ENCODE measurements around the gene NOD1.

NOD1 gene

DNA sequence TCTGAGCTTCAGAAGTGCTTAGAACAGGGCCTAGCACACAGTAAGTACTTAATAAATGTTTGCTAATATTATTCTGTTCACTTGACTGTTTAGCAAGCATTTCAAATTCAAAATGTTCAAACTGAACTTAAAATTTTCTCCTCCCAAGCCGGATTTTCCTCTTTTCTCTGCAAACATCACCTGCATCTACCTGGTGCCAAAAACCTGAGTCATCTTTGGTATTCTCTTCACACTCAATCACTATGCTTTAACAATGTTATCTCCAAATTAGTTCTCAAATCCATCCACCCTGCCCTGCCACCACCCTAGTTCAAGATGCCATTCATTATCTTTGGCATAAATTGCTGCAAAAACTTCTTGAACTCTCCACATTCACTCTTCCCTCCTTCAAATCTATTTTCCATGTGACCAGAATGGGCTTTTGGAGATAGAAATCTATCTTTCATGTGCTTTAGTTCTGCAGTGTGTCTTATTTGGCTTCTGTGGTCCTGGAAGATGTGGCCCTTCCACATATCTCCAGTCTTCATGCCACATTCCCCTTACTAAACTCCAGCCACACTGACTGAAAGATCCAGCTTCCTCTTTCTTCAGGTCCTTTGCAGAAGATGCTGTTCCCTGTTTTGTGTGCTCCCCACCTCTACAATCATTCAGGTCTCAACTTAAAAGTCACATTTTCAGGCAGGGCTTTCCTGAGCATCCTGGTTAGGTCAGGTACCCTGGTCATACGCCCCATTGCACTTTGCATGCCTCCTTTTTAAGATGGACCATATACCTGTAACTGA, 24.1 kb upstream of the NOD1 start:
- peaks cover under 1% of the 10 kb centered on the region for H3K9me3 ChIP-seq (ENCODE audit: insufficient read depth, low read length, severe bottlenecking)
- H3K27ac ChIP-seq (ENCODE audit: low read length): peak overlapping the region; percentile 10; the same call in 1 of the 2 replicates
- peak overlapping the region in 1 of 2 experiments; percentile 93; a peak in 2 of 4 replicates for H3K4me3 ChIP-seq (ENCODE audit: low read depth in 1 of 2, low read length in 2 of 2)
- H2AFZ ChIP-seq (ENCODE audit: low read depth, low read length): no peak overlapping the region
- peaks cover 9% of the 10 kb centered on the region; the same call in 1 of the 2 replicates for H4K20me1 ChIP-seq (ENCODE audit: insufficient read depth, low read length)
- H3K4me2 ChIP-seq (ENCODE audit: insufficient read depth, low read length): peak overlapping the region; percentile 70
- peak overlapping the region; percentile 92 for H3K9ac ChIP-seq (ENCODE audit: low read depth, low read length)
- H3K27me3 ChIP-seq (ENCODE audit: insufficient read depth, low read length, poor library complexity): no peaks in the 10 kb centered on the region
- H3K4me1 ChIP-seq (ENCODE audit: insufficient read depth, low read length): peaks cover 41% of the 10 kb centered on the region
- H3K79me2 ChIP-seq (ENCODE audit: insufficient read depth, low read length): peaks cover 58% of the 10 kb centered on the region
- H3K36me3 ChIP-seq (ENCODE audit: insufficient read depth, low read length): peaks cover 22% of the 10 kb centered on the region
- ATAC-seq (ENCODE audit: insufficient read depth, low read depth): no peak
- TF ChIP-seq, protein P1, sequence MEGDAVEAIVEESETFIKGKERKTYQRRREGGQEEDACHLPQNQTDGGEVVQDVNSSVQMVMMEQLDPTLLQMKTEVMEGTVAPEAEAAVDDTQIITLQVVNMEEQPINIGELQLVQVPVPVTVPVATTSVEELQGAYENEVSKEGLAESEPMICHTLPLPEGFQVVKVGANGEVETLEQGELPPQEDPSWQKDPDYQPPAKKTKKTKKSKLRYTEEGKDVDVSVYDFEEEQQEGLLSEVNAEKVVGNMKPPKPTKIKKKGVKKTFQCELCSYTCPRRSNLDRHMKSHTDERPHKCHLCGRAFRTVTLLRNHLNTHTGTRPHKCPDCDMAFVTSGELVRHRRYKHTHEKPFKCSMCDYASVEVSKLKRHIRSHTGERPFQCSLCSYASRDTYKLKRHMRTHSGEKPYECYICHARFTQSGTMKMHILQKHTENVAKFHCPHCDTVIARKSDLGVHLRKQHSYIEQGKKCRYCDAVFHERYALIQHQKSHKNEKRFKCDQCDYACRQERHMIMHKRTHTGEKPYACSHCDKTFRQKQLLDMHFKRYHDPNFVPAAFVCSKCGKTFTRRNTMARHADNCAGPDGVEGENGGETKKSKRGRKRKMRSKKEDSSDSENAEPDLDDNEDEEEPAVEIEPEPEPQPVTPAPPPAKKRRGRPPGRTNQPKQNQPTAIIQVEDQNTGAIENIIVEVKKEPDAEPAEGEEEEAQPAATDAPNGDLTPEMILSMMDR (IDR thresholded peaks at IDR 0.05; ENCODE audit: borderline replicate concordance, extremely low read depth, low read length, poor library complexity, severe bottlenecking): no peak
- TF ChIP-seq EZH2 (IDR thresholded peaks at IDR 0.05; ENCODE audit: borderline replicate concordance, low read depth, low read length, severe bottlenecking): no peak
- DNase-seq: no peak

DNA sequence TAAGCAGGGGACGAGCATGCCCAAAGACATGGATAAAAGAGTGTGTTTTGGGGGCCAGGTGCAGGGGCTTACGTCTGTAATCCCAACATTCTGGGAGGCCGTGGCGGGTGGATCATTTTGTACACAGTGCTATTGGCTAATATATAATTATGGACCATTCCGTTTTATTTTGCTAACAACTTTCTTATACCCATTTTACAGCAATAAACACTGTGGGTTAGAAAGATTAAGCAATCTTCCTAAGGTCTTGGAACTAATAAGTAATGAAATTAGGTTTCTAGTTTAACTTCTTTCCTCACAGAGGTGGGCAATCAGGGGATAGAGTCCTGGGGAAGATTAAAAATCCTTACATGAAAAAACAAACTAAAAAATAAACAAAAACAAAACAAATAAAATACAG, 22.7 kb upstream of the NOD1 start:
- H3K9me3 ChIP-seq (ENCODE audit: insufficient read depth, low read length, severe bottlenecking): no peaks in the 10 kb centered on the region
- no peak overlapping the region for H2AFZ ChIP-seq (ENCODE audit: low read depth, low read length)
- H4K20me1 ChIP-seq (ENCODE audit: insufficient read depth, low read length): peaks cover 9% of the 10 kb centered on the region; the same call in 1 of the 2 replicates
- TF ChIP-seq, protein P1 (IDR thresholded peaks at IDR 0.05; ENCODE audit: borderline replicate concordance, extremely low read depth, low read length, poor library complexity, severe bottlenecking): no peak
- no peak for TF ChIP-seq EZH2 (IDR thresholded peaks at IDR 0.05; ENCODE audit: borderline replicate concordance, low read depth, low read length, severe bottlenecking)
- peaks cover 36% of the 10 kb centered on the region for H3K36me3 ChIP-seq (ENCODE audit: insufficient read depth, low read length)
- H3K27me3 ChIP-seq (ENCODE audit: insufficient read depth, low read length, poor library complexity): no peaks in the 10 kb centered on the region
- H3K9ac ChIP-seq (ENCODE audit: low read depth, low read length): no peak overlapping the region
- ATAC-seq (ENCODE audit: insufficient read depth, low read depth) (no peak), DNase-seq (no peak)
- no peak overlapping the region for H3K27ac ChIP-seq (ENCODE audit: low read length)
- H3K4me3 ChIP-seq (ENCODE audit: low read depth in 1 of 2, low read length in 2 of 2): no peak overlapping the region
- H3K4me1 ChIP-seq (ENCODE audit: insufficient read depth, low read length): peaks cover 41% of the 10 kb centered on the region
- H3K79me2 ChIP-seq (ENCODE audit: insufficient read depth, low read length): peaks cover 58% of the 10 kb centered on the region
- peak overlapping the region; percentile 38 for H3K4me2 ChIP-seq (ENCODE audit: insufficient read depth, low read length)

DNA sequence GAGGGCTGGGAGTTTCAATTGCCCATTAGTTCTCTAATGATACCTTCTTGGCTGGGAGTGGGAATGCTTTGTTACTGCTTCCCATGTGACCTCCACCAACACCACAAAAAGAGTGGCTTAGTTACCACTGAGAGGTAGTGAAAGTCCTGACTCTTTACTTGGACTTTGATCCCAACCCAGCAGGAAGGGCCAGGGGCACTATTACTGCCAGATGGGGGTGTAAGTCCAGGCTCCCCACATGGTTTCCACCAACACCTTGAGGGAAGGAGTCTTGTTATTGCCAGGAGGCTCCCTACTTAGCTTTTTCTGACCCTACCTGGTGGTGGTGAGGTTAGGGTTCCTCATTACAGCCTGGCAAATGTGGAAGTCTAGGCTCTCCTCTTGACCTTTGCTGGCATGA, 14.6 kb upstream of the NOD1 start:
- Histone ChIP-seq H3K4me3 (ENCODE audit: low read depth in 1 of 2, low read length in 2 of 2) (no peak overlapping the region), H3K9me3 (ENCODE audit: insufficient read depth, low read length, severe bottlenecking) (peaks cover 3% of the 10 kb centered on the region), H3K4me2 (ENCODE audit: insufficient read depth, low read length) (no peak overlapping the region), H3K27me3 (ENCODE audit: insufficient read depth, low read length, poor library complexity) (no peaks in the 10 kb centered on the region), H3K79me2 (ENCODE audit: insufficient read depth, low read length) (no peaks in the 10 kb centered on the region; the same call in 1 of the 2 replicates), H2AFZ (ENCODE audit: low read depth, low read length) (no peak overlapping the region), H3K9ac (ENCODE audit: low read depth, low read length) (no peak overlapping the region), H4K20me1 (ENCODE audit: insufficient read depth, low read length) (no peaks in the 10 kb centered on the region), H3K36me3 (ENCODE audit: insufficient read depth, low read length) (peaks cover 17% of the 10 kb centered on the region), H3K4me1 (ENCODE audit: insufficient read depth, low read length) (no peaks in the 10 kb centered on the region), H3K27ac (ENCODE audit: low read length) (no peak overlapping the region)
- no peak for DNase-seq
- TF ChIP-seq, protein P1 (IDR thresholded peaks at IDR 0.05; ENCODE audit: borderline replicate concordance, extremely low read depth, low read length, poor library complexity, severe bottlenecking): no peak
- TF ChIP-seq EZH2 (IDR thresholded peaks at IDR 0.05; ENCODE audit: borderline replicate concordance, low read depth, low read length, severe bottlenecking): no peak
- ATAC-seq (ENCODE audit: insufficient read depth, low read depth): no peak
